GM19467 (cell line): Measurements from ENCODE around the gene ALOXE3.
A peak's percentile ranks its signal among the peaks of the same experiment; 100 is the strongest.
"Not testable (repeated sequence)": the region's sequence is repeated elsewhere in the genome, so short reads cannot be mapped to it uniquely, and the experiment has no call there.

ENCODE experiments used
- ATAC-seq: cut with Tn5 transposase; IDR thresholded peaks from one replicate; pipeline ENCODE4 v1.9.1; 2021; ENCODE audit warnings: mild to moderate bottlenecking, moderate library complexity; ENCODE audit not compliant: unreplicated experiment

The ALOXE3 gene

DNA sequence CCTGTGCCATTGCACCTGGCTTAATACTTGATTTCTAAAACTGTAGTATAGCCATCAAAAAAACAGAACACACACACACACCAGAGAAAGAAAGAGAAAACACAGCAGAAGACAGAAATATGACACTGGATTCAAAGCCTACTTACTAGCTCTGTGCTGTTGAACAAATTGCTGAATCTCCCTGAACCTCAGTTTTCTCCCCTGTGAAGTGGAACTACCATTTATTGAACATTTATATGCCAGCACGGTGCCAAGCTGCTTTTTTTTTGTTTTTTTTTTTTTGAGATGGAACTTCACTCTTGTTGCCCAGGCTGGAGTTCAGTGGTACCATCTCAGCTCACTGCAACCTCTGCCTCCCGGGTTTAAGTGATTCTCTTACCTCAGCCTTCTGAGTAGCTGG is 17.6 kb downstream of the ALOXE3 start:
- no peak for ATAC-seq

DNA sequence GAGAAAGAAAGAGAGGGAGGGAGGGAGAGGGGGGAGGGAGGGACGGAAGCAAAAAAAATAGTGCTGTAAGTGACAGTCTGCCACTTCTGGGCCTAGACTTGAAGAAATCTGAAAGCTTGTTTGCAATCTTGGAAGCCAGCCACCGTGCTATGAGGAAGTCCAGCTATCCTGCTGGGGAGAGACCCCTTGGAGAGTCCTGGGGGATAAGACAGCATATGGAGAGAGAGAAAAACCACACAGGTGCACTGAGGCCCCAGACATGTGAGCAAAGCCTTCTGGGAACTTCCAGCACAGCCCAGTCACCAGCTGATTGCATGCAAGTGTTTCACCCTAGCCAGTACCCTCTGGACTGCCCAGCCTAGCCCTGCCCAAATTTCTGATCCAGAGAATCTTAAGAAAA is 18.2 kb downstream of the ALOXE3 start:
- no peak for ATAC-seq

DNA sequence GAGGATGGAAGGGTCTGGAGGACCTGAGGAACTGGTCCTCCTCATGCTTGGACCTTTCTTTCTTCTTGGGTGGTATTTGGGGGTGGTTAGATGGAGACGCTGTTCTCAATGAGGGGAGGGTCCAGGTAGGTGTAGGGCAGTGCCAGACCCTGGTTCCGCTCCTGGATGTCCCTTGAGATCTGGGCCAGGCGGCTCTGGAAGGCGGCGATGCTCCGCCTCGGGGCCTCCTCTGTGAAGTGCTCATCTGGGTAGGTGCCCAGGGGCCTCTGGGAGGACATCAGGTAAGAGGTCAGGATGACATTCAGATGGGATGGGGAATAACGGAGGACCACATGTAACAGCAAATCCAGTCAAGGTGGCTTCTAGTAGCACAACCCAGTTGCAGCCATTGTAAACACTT is 21.8 kb downstream of the ALOXE3 start:
- no peak for ATAC-seq

- ATAC-seq = no peak
These were observed 23.0 kb downstream of the ALOXE3 start for GRCh38 chr17:8095361-8095760.

GRCh38 chr17:8091033-8091687 is 27.2 kb downstream of the ALOXE3 start:
- peak; percentile 67 for ATAC-seq

- ATAC-seq = no peak
These were observed 28.6 kb downstream of the ALOXE3 start for GRCh38 chr17:8089728-8090127.

DNA sequence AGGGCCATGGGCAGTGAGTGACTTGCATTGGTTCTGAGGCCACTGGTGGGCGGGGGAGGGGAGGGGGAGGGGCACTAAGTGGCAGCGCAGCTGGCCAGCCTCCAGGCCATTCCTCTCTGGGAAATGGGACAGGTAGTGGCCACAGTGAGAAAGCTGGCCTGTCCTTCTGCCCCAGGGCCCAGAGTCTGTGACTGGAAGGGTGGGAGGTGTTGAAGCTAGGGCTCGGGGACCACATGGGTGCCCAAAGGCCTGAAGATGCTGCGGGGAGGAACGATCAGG is 30.4 kb downstream of the ALOXE3 start:
- no peak for ATAC-seq

DNA sequence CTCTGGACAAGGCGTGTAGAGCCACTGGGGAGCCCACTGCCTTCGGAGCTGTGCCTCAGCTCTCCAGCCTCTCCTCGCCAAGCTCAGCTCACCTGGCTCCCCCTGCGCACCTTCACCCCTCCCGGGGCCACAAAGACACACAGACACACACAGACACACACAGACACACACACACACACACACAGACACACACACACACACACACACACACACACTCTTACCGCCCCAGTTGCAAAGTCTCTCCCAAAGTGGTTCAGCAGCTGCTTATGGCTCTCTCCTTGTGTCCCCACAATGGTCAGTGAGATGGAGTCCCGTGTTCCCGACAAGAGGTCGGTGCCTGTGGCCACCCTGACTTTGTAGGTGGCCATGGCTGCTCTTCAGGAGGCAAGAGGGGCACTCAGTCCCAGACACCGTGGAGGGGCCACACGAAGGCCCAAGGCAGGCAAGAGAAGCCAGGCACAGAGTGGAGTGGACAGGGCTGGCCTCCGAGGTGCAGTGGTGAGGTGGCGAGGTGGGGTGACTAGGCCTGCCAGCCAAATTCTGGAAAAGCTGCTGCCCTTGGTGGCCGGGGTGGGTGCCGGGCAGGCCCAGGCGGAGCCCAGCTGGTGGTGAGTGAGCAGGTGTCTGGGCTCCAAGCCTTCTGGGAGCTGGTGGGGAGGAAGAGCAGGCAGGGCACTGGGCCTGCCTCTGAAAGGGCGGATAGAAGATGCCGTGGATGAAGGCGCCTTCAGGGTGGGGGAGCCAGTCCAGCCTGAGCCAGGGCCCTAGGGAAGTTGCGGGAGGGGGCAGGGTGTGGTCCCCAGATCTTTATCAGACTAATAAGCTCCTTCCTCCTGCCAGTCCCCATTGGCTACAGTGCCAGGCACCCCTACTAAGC is 31.0 kb downstream of the ALOXE3 start, which contains the start of gene ALOX12B:
Gene ALOX12B, minus strand, starts transcription at position 642 of the 877 bp plus-strand sequence. Its CDS starts 274 bp downstream, at position 368.
- no peak for ATAC-seq

- ATAC-seq = no peak
These were observed 34.1 kb downstream of the ALOXE3 start for GRCh38 chr17:8084250-8084649.

DNA sequence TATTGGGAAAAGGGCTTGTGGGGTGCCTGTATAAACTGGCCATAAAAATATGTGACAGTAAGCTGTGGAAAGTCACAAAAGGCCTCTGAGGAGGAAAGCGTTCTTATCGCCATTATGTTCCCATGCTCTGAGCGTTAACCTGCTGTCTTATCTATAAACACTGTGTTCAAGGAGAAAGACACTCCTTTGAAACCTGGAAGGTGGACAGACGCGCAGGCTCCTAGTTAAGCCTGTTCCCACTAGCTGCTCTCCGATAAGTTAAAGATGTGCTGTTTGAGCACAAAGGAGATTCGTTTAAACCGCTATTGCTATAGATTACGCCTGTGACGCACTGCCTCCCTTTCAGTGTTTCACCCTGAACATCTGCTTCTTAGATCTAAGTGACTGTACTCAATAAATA is 36.0 kb downstream of the ALOXE3 start:
- no peak for ATAC-seq

- ATAC-seq = no peak
These were observed 36.4 kb downstream of the ALOXE3 start for GRCh38 chr17:8081876-8082275.

DNA sequence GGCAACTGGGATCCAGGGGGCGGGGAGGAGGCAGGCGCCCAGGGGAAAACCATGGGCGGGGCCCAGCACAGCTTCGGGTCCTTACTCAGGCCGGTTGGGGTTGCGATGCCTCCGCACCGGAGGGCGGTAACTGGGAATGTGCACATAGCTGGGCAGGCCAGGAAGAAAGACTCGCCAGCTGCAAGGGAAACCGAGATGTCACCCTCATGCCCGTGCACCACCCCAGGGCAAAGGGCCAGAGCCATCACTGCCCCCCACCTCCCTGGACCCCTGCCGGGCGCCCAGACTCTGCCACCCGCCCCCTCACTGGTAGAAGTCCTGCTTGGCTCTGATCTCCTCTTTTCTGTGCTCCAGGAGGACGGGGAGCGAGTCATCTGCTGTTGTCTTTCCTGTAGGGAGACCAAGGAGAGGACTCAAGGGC is 37.5 kb downstream of the ALOXE3 start:
- ATAC-seq = no peak

DNA sequence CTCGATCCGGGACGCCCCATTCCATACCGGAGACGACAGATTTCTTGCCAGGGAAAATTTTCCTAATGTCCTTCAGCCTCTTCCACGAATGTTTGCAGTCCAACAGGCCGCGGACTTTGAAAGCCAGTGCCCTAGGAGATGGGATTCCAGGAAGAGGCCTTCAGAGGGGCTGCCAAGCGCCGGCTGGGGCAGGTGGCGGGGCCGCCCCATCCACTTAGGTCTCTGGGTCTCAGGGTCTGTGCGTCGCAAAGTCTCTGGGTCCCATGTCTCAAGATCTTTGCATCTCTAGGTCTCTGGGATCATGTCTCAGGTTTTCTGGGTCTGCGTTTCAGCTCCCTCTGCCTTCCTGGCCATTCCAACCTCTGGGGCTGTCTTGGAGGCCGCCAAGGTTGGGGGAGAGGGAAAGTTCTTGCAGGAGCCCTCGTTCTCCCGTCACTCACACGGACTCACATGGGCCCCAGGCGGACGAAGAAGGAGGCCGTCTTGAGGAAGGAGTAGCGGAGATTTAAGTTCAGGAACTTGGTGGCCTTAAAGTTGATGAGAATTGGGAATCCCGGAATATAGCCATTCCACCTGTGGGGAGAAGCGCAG is 38.0 kb downstream of the ALOXE3 start:
- no peak for ATAC-seq

- ATAC-seq = no peak
These were observed 38.8 kb downstream of the ALOXE3 start for GRCh38 chr17:8079291-8080207.

DNA sequence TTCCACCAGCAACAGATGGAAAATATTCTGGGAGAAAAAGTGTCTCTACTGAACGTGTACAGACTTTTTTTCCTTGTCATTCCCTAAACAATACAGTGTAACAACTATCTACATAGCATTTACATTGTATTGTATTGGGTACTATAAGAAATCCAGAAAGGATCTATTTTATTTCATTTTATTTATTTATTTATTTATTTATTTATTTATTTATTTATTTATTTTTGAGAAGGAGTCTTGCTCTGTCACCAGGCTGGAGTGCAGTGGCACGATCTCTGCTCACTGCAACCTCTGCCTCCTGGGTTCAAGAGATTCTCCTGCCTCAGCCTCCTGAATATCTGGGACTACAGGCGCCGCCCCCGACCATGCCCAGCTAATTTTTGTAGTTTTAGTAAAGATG is 40.4 kb downstream of the ALOXE3 start:
- ATAC-seq = not testable (repeated sequence)

DNA sequence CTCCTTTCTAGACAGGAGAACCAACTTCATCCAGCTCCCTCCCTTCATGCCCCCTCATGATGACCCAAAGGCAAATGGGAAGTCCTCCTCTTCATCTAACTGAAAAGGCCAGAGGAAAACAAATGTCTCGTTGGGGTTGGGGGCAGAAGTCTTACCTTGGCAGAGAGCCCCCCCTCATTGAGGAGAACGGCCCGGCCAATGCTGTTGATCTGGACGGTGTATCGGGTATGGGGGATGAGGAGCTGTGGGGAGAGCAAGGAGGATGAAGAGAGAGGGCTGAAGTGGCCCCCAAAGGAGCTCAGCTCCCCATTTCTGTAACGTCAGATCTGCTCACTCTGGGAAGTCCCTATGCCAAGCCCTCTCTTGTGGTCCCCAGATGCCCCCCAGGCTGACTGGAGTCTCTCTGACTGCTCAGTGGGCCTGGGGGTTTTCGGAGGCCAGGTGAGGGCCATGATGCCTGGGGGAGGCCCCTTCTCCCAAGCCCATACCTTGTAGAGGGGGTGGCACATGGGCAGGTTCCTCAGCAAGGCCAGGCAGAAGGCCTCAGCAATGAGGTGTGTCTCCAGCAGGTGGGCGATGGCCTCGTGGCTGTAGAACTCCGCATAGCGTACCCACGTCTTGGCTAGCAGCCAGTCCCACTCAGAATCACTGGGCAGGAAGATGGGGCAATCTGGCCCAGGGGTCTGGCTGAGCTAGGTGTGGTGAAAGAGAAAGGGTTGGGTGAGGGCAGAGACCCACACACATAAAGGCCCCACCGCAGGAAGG is 41.6 kb downstream of the ALOXE3 start:
- ATAC-seq = no peak

GRCh38 chr17:8075574-8076342 is 42.6 kb downstream of the ALOXE3 start:
- no peak for ATAC-seq

- no peak for ATAC-seq
These were observed 43.2 kb downstream of the ALOXE3 start for GRCh38 chr17:8075081-8075480.

DNA sequence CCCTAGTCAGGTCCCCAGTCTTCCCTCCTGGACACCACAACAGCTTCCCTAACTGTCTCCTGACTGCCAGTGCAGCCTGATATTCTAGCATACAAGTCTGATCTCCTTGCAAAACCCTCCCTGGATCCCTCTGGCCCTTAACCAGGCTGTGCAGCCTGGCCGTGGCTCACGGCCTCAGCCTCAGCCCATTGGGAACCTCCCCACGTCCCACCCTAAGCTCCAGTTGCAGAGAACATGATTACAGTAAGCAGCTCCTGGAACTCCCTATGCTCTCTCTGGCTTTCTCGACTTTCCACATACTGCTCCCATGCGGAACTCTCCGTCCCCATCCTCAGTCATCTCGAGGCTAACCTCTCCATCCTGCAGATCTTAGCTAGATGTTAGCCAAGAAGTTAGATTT is 43.8 kb downstream of the ALOXE3 start:
- ATAC-seq = no peak
